COR-L47 (cell line): ENCODE measurements around the gene AKAP10.
"Not testable (repeated sequence)": the region's sequence is repeated elsewhere in the genome, so short reads cannot be mapped to it uniquely, and the experiment has no call there.

ENCODE experiments used
- DNase-seq: peaks from one replicate; lab custom pipeline; 2025; lab: John Stamatoyannopoulos, UW

Gene AKAP10

GRCh38 chr17:19979917-19980770 lies 2.5 kb upstream of the AKAP10 start:
- DNase-seq: no peak

- DNase-seq: no peak
These were observed 1.2 kb upstream of the AKAP10 start for GRCh38 chr17:19978805-19979211.

GRCh38 chr17:19978209-19978802 lies 678 bp upstream of the AKAP10 start:
- no peak for DNase-seq

GRCh38 chr17:19975601-19976000 lies 2.0 kb downstream of the AKAP10 start:
- DNase-seq: no peak

- DNase-seq: no peak
These were observed 4.5 kb downstream of the AKAP10 start for GRCh38 chr17:19973156-19973555.

GRCh38 chr17:19962954-19963353 lies 14.7 kb downstream of the AKAP10 start:
- DNase-seq: not testable (repeated sequence)

GRCh38 chr17:19958023-19958422 lies 19.6 kb downstream of the AKAP10 start:
- DNase-seq: no peak

- DNase-seq: no peak
These were observed 22.5 kb downstream of the AKAP10 start for GRCh38 chr17:19955099-19955498.

GRCh38 chr17:19951411-19951810 lies 26.2 kb downstream of the AKAP10 start:
- not testable (repeated sequence) for DNase-seq

GRCh38 chr17:19950624-19951195 lies 26.9 kb downstream of the AKAP10 start:
- not testable (repeated sequence) for DNase-seq

GRCh38 chr17:19948116-19948943 lies 29.3 kb downstream of the AKAP10 start:
- DNase-seq: no peak

- DNase-seq: no peak
These were observed 30.7 kb downstream of the AKAP10 start for GRCh38 chr17:19946921-19947320.

- DNase-seq: no peak
These were observed 32.5 kb downstream of the AKAP10 start for GRCh38 chr17:19945009-19945626.

GRCh38 chr17:19943599-19943998 lies 34.0 kb downstream of the AKAP10 start:
- no peak for DNase-seq

- DNase-seq: no peak
These were observed 34.6 kb downstream of the AKAP10 start for GRCh38 chr17:19943026-19943425.

- DNase-seq: no peak
These were observed 36.7 kb downstream of the AKAP10 start for GRCh38 chr17:19940722-19941464.

- DNase-seq: no peak
These were observed 37.5 kb downstream of the AKAP10 start for GRCh38 chr17:19939993-19940721.

GRCh38 chr17:19938736-19939135 lies 38.9 kb downstream of the AKAP10 start:
- DNase-seq: no peak

GRCh38 chr17:19937522-19937921 lies 40.1 kb downstream of the AKAP10 start:
- no peak for DNase-seq

GRCh38 chr17:19935169-19935568 lies 42.5 kb downstream of the AKAP10 start:
- DNase-seq: no peak
